CD1c-positive myeloid dendritic cell (primary cell): ENCODE data around the gene CKB.

Experiments
- DNase-seq: peaks from one replicate; pipeline ENCODE4 v3.0.0-alpha.2; 2016; ENCODE audit errors: extremely low spot score

CKB gene

DNA sequence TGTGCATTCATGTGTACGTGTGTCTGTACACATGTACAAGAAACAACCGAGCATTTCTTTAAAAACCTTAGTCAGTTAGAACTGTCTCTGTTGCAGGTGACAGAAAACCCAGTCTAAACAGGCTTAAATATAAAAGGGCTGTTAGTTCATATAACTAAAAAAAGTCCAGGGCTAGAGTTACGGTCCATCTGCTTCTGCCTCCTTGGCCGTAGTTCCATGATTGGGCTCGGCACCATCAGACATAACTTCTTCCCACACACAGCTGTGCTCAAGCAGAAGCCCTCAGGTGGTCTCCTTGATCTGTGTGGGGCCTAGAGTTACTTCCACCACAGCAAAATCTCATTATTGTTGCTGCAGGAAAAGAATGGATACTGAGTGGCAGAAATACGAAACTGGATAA is 34.6 kb downstream of the CKB start:
- DNase-seq, result no peak

DNA sequence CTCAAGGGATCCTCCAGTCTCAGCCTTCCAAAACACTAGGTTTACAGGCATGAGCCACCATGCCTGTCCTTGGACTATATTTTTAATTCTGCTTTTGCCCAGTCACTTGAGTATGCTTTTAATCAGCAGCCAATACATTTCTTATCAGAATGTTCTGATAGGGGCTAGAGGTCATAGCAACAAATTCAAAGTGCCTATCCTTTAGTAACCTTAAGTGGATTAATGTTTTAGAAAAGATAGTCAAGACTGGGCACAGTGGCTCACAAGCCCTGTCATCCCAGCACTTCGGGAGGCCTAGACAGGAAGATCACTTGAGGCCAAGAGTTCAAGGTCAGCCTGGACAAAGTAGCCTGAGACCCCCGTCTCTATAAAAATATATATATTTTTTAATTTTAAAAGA is 37.1 kb downstream of the CKB start:
- no peak for DNase-seq

DNA sequence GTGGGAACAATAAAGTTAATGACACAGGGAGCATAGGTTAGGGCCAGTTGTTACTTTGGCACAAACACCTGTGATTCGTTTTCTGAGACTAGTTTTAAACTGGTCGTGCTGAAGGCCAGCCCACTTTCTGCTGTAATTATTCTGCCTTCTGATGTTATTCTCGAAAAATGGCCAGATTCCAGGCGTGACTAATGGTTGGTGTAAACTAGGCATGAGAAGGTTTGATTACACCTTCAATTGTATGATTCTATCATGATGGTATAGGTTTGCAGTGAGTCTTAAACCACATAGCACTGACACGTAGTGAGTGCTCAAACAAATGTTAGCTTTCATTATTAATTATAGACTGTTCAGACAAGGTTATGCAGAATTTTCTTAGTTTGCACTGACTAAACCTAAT is 39.0 kb downstream of the CKB start:
- DNase-seq, result no peak

DNA sequence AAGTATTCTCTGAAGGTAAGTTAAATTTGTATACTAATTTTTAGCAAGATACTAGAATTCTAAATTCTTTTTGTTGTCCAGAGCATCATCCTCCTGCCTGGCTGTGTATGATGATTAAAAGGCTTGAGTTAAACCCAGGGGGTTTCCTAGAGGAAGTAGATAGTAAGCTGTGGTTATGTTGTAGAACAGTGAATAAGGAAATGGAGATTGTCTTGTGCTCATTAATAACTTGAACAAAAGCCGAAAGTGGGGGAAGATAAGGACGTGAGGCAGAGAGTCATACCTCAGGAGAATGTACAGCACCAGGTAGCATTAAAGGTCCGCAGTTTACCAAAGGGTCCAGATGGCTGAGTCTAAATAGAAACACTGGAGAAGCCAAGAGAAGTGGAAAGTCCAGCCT is 42.0 kb downstream of the CKB start:
- peak; percentile 62 for DNase-seq

- DNase-seq, result no peak
These were observed 46.0 kb downstream of the CKB start for GRCh38 chr14:103476631-103477030.

GRCh38 chr14:103476065-103476464 is 46.6 kb downstream of the CKB start:
- no peak for DNase-seq

- DNase-seq, result no peak
These were observed 47.7 kb downstream of the CKB start for GRCh38 chr14:103474893-103475292.

- DNase-seq, result no peak
These were observed 49.7 kb downstream of the CKB start for GRCh38 chr14:103472939-103473338.
